Activated CD4-positive, alpha-beta T cell treated with anti-CD3 and anti-CD28 coated beads for 48 hours (primary cell): ENCODE data around the gene RASL10B.

Experiments used
- DNase-seq: peaks from one replicate; pipeline ENCODE4 v3.0.0-alpha.2; 2020

RASL10B gene

GRCh38 chr17:35766489-35766877 lies 35.0 kb downstream of the RASL10B start:
- DNase-seq, result no peak

GRCh38 chr17:35766903-35767510 lies 35.6 kb downstream of the RASL10B start:
- peak; percentile 35 for DNase-seq

GRCh38 chr17:35768797-35769196 lies 37.4 kb downstream of the RASL10B start:
- no peak for DNase-seq

GRCh38 chr17:35769895-35770486 lies 38.6 kb downstream of the RASL10B start:
- DNase-seq, result no peak

GRCh38 chr17:35773129-35773528 lies 41.7 kb downstream of the RASL10B start:
- DNase-seq, result no peak

GRCh38 chr17:35773679-35774425 lies 42.4 kb downstream of the RASL10B start:
- no peak for DNase-seq

GRCh38 chr17:35774499-35774898 lies 43.1 kb downstream of the RASL10B start:
- no peak for DNase-seq

GRCh38 chr17:35775039-35775438 lies 43.6 kb downstream of the RASL10B start:
- DNase-seq, result no peak

GRCh38 chr17:35775583-35775982 lies 44.1 kb downstream of the RASL10B start:
- DNase-seq, result no peak

GRCh38 chr17:35778641-35779196 lies 47.3 kb downstream of the RASL10B start:
- no peak for DNase-seq

- no peak for DNase-seq
These were observed 49.5 kb downstream of the RASL10B start for GRCh38 chr17:35780950-35781349.

- DNase-seq, result no peak
These were observed 53.5 kb downstream of the RASL10B start for GRCh38 chr17:35784895-35785294.

- no peak for DNase-seq
These were observed 55.5 kb downstream of the RASL10B start for GRCh38 chr17:35786941-35787432.

- DNase-seq, result peak; percentile 18
These were observed 57.3 kb downstream of the RASL10B start for GRCh38 chr17:35788477-35789368.

GRCh38 chr17:35790841-35791240 lies 59.4 kb downstream of the RASL10B start:
- no peak for DNase-seq

- DNase-seq, result no peak
These were observed 60.4 kb downstream of the RASL10B start for GRCh38 chr17:35791681-35792350.
